Left ventricle myocardium inferior (tissue), 1 donor: ENCODE data around the gene MYO6. TPM values are rescaled to one million over a fixed set of nuclear protein-coding genes. Genes with fewer than 3 reads are reported as not detected.

Experiments used
- DNase-seq: peaks from one replicate; pipeline ENCODE4 v3.0.0-alpha.2; 2020
- H3K27ac ChIP-seq: fragments of 200-600 bp; replicated peaks from 2 replicates; pipeline ENCODE4 v1.8.0; 2021
- H3K27me3 ChIP-seq: fragments of 200-600 bp; 2 replicates; pipeline ENCODE4 v1.8.0; 2021; ENCODE audit warnings: low read depth
- H3K36me3 ChIP-seq: fragments of 200-600 bp; 2 replicates; pipeline ENCODE4 v1.8.0; 2021
- H3K4me1 ChIP-seq: fragments of 200-600 bp; 2 replicates; pipeline ENCODE4 v1.8.0; 2021
- H3K4me3 ChIP-seq: fragments of 200-600 bp; 2 replicates; pipeline ENCODE4 v1.8.0; 2021; ENCODE audit warnings: mild to moderate bottlenecking, moderate library complexity
- H3K9me3 ChIP-seq: fragments of 200-600 bp; replicated peaks from 2 replicates; pipeline ENCODE4 v1.8.0; 2021
- intact Hi-C: fragments of 100-400 bp; cut with micrococcal nuclease; formaldehyde crosslinking; loops from one replicate; pipeline ENCODE4 v1.11.0; 2022
- total RNA-seq: library from RNA; stranded (reverse); fragmentation: NEBNext Ultra II Directional; extraction: Animal tissue kit (Norgen Biotek cat#: 25700); gene quantifications from one replicate; pipeline ENCODE4 v1.2.1, GENCODE V29; 2021
- TF ChIP-seq, protein P1 (sequence below): fragments of 200-600 bp; IDR thresholded peaks from 2 replicates; pipeline ENCODE4 v1.8.0; 2021; ENCODE audit warnings: antibody characterized with exemption, mild to moderate bottlenecking, borderline replicate concordance
- donor health status: DM: no; HTN: yes; CAD: no; lungs with severe emphysema.

MYO6 gene
- total RNA-seq, 1 donor from 2014 or later = 5.0 TPM

- intact Hi-C loops = loop anchor here (10.0 kb wide), 1 partner anchor 1517 kb away; no protein-coding TSS in a partner anchor
- H3K36me3 ChIP-seq = no peaks in the 10 kb centered on the region
- H3K4me3 ChIP-seq = no peak overlapping the region
- no peak for DNase-seq
- TF ChIP-seq, protein P1, sequence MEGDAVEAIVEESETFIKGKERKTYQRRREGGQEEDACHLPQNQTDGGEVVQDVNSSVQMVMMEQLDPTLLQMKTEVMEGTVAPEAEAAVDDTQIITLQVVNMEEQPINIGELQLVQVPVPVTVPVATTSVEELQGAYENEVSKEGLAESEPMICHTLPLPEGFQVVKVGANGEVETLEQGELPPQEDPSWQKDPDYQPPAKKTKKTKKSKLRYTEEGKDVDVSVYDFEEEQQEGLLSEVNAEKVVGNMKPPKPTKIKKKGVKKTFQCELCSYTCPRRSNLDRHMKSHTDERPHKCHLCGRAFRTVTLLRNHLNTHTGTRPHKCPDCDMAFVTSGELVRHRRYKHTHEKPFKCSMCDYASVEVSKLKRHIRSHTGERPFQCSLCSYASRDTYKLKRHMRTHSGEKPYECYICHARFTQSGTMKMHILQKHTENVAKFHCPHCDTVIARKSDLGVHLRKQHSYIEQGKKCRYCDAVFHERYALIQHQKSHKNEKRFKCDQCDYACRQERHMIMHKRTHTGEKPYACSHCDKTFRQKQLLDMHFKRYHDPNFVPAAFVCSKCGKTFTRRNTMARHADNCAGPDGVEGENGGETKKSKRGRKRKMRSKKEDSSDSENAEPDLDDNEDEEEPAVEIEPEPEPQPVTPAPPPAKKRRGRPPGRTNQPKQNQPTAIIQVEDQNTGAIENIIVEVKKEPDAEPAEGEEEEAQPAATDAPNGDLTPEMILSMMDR = no peak
- H3K9me3 ChIP-seq = no peaks in the 10 kb centered on the region
- no peak overlapping the region for H3K27ac ChIP-seq
- H3K27me3 ChIP-seq = no peaks in the 10 kb centered on the region
- H3K4me1 ChIP-seq = peaks cover 20% of the 10 kb centered on the region
Observed at GRCh38 chr6:75937846-75938245, 188.8 kb downstream of the MYO6 start.

- H3K9me3 ChIP-seq = no peaks in the 10 kb centered on the region
- intact Hi-C loops = no loop called here
- TF ChIP-seq, protein P1 = no peak
- peak overlapping the region; percentile 27 for H3K27ac ChIP-seq
- H3K4me1 ChIP-seq = peaks cover 14% of the 10 kb centered on the region
- no peak overlapping the region for H3K4me3 ChIP-seq
- DNase-seq = no peak
- H3K27me3 ChIP-seq = no peaks in the 10 kb centered on the region
- H3K36me3 ChIP-seq = no peaks in the 10 kb centered on the region
Observed at GRCh38 chr6:75940564-75940963, 191.5 kb downstream of the MYO6 start.

GRCh38 chr6:75941509-75941908, 192.5 kb downstream of the MYO6 start:
- intact Hi-C loops = no loop called here
- TF ChIP-seq, protein P1 = no peak

DNA sequence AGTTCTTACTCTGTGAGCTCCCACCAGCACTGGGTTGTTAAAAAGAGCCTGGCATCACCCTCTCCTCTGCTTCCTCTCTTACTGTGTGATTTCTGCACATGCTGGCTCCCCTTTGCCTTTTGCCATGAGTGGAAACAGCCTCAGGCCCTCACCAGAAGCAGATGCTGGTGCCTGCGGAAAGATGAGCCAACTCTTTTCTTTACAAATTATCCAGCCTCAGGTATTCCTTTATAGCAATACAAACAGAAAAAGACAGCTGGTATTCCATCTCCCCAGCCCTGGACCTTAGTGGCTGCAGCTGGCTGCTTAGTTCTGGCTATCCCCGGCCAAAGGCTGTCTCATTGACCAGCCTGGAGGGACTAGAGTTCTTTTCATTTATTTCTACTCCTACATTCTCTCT, 194.3 kb downstream of the MYO6 start:
- intact Hi-C loops = no loop called here
- no peak for DNase-seq
- Histone ChIP-seq H3K9me3 (no peaks in the 10 kb centered on the region), H3K27ac (no peak overlapping the region), H3K27me3 (no peaks in the 10 kb centered on the region), H3K36me3 (no peaks in the 10 kb centered on the region), H3K4me1 (peaks cover 24% of the 10 kb centered on the region), H3K4me3 (no peak overlapping the region)
- TF ChIP-seq, protein P1 = no peak

More at GRCh38 chr6:75941509-75941908, 192.5 kb downstream of the MYO6 start:
- H3K27me3 ChIP-seq = no peaks in the 10 kb centered on the region
- peaks cover 14% of the 10 kb centered on the region for H3K4me1 ChIP-seq
- no peaks in the 10 kb centered on the region for H3K36me3 ChIP-seq
- H3K4me3 ChIP-seq = no peak overlapping the region
- no peak for DNase-seq
- H3K27ac ChIP-seq = no peak overlapping the region
- H3K9me3 ChIP-seq = no peaks in the 10 kb centered on the region

- Histone ChIP-seq H3K27me3 (no peaks in the 10 kb centered on the region), H3K27ac (no peak overlapping the region), H3K9me3 (no peaks in the 10 kb centered on the region), H3K4me3 (no peak overlapping the region), H3K4me1 (peaks cover 13% of the 10 kb centered on the region), H3K36me3 (no peaks in the 10 kb centered on the region)
- intact Hi-C loops = no loop called here
- TF ChIP-seq, protein P1 = no peak
- no peak for DNase-seq
Observed at GRCh38 chr6:75946146-75946831, 197.2 kb downstream of the MYO6 start.
